UCSD-AML1 (cell line): ENCODE data around the gene DOK1.
"Not testable (repeated sequence)": the region's sequence is repeated elsewhere in the genome, so short reads cannot be mapped to it uniquely, and the experiment has no call there.

ENCODE experiments used
- DNase-seq: peaks from one replicate; lab custom pipeline; 2025; ENCODE audit not compliant: unreplicated experiment; lab: John Stamatoyannopoulos, UW

Gene DOK1

GRCh38 chr2:74548285-74548899, 6.1 kb upstream of the DOK1 start:
- DNase-seq, result no peak

GRCh38 chr2:74548900-74549826, 5.4 kb upstream of the DOK1 start:
- DNase-seq, result peak; percentile 69

GRCh38 chr2:74550231-74550630, 4.3 kb upstream of the DOK1 start:
- DNase-seq, result no peak

- DNase-seq, result no peak
Measured at GRCh38 chr2:74551530-74551929, 3.0 kb upstream of the DOK1 start.

GRCh38 chr2:74551942-74552913, 2.3 kb upstream of the DOK1 start:
- peak; percentile 73 for DNase-seq

GRCh38 chr2:74552914-74553811, 1.4 kb upstream of the DOK1 start:
- DNase-seq, result no peak

GRCh38 chr2:74554820-74555531, 456 bp downstream of the DOK1 start:
- DNase-seq, result no peak

- no peak for DNase-seq
Measured at GRCh38 chr2:74555610-74556103, 1.1 kb downstream of the DOK1 start.

- no peak for DNase-seq
Measured at GRCh38 chr2:74556159-74556558, 1.6 kb downstream of the DOK1 start.

- DNase-seq, result no peak
Measured at GRCh38 chr2:74556831-74557370, 2.4 kb downstream of the DOK1 start.

GRCh38 chr2:74558284-74559230, 4.0 kb downstream of the DOK1 start:
- DNase-seq, result no peak

- no peak for DNase-seq
Measured at GRCh38 chr2:74559912-74560311, 5.4 kb downstream of the DOK1 start.

- peak; percentile 64 for DNase-seq
Measured at GRCh38 chr2:74560591-74560990, 6.1 kb downstream of the DOK1 start.

GRCh38 chr2:74561022-74561421, 6.5 kb downstream of the DOK1 start:
- not testable (repeated sequence) for DNase-seq

- DNase-seq, result no peak
Measured at GRCh38 chr2:74562126-74562775, 7.7 kb downstream of the DOK1 start.

- no peak for DNase-seq
Measured at GRCh38 chr2:74564222-74564621, 9.7 kb downstream of the DOK1 start.

- no peak for DNase-seq
Measured at GRCh38 chr2:74566076-74566753, 11.7 kb downstream of the DOK1 start.
